ENCODE results near the gene OPTN.
"Not testable (repeated sequence)": the region's sequence is repeated elsewhere in the genome, so short reads cannot be mapped to it uniquely, and the experiment has no call there.

DNA sequence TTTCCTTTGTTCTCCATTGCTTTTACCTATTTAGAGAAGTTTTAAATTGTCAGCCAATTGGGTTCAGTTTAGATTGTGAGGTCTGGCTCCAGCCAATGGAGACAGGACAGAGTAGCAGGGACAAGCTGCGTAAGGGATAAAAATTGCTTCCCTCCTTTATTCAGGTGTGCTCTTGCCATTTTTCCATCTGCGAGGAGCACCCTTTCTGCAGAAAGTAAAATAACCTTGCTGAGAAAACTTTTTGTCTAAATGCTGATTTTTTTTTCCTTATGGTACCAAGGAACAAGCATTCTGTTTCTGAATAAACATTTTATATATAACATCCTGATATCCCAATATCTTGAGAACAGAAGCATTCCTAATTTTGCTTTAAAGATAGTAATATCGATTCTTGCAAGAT lies 16.3 kb upstream of the OPTN start:
- TF ChIP-seq CTCF (IDR thresholded peaks at IDR 0.05; ENCODE audit: poor library complexity, severe bottlenecking); TAF1 (IDR thresholded peaks at IDR 0.05; ENCODE audit: low read depth); EZH2 (IDR thresholded peaks at IDR 0.05; ENCODE audit: borderline replicate concordance, insufficient read depth, low read length, poor library complexity, severe bottlenecking); EP300 (conservative IDR thresholded peaks at IDR 0.05; ENCODE audit: poor library complexity, severe bottlenecking): not testable (repeated sequence)
- TF ChIP-seq, protein P1, sequence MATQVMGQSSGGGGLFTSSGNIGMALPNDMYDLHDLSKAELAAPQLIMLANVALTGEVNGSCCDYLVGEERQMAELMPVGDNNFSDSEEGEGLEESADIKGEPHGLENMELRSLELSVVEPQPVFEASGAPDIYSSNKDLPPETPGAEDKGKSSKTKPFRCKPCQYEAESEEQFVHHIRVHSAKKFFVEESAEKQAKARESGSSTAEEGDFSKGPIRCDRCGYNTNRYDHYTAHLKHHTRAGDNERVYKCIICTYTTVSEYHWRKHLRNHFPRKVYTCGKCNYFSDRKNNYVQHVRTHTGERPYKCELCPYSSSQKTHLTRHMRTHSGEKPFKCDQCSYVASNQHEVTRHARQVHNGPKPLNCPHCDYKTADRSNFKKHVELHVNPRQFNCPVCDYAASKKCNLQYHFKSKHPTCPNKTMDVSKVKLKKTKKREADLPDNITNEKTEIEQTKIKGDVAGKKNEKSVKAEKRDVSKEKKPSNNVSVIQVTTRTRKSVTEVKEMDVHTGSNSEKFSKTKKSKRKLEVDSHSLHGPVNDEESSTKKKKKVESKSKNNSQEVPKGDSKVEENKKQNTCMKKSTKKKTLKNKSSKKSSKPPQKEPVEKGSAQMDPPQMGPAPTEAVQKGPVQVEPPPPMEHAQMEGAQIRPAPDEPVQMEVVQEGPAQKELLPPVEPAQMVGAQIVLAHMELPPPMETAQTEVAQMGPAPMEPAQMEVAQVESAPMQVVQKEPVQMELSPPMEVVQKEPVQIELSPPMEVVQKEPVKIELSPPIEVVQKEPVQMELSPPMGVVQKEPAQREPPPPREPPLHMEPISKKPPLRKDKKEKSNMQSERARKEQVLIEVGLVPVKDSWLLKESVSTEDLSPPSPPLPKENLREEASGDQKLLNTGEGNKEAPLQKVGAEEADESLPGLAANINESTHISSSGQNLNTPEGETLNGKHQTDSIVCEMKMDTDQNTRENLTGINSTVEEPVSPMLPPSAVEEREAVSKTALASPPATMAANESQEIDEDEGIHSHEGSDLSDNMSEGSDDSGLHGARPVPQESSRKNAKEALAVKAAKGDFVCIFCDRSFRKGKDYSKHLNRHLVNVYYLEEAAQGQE (IDR thresholded peaks at IDR 0.05; ENCODE audit: borderline replicate concordance), result not testable (repeated sequence)
